Endothelial cell of umbilical vein (primary cell): ENCODE results near the gene SUOX.

ENCODE experiments used
- EZH2 ChIP-seq: IDR thresholded peaks from 2 replicates; pipeline ENCODE4 v1.6.1; 2012; ENCODE audit warnings: borderline replicate concordance, low read depth, mild to moderate bottlenecking, moderate library complexity, low read length, inconsistent platforms; ENCODE audit not compliant: severe bottlenecking
- FOS ChIP-seq: IDR thresholded peaks from 2 replicates; pipeline ENCODE4 v1.6.1; 2011; ENCODE audit warnings: mild to moderate bottlenecking, low read length, moderate library complexity, borderline replicate concordance; ENCODE audit not compliant: insufficient read depth
- GATA2 ChIP-seq: IDR thresholded peaks from 2 replicates; pipeline ENCODE4 v1.7.0; 2011; ENCODE audit warnings: low read depth, mild to moderate bottlenecking, moderate library complexity, mixed read lengths, low read length; ENCODE audit not compliant: insufficient read length, insufficient read depth
- JUN ChIP-seq: IDR thresholded peaks from 2 replicates; pipeline ENCODE4 v1.6.1; 2011; ENCODE audit warnings: borderline replicate concordance, low read depth; ENCODE audit not compliant: insufficient read length, insufficient read depth
- MYC ChIP-seq: IDR thresholded peaks from one replicate; pipeline ENCODE4 v1.6.1; 2011; ENCODE audit warnings: mild to moderate bottlenecking, low read depth, low read length
- POLR2A ChIP-seq: IDR thresholded peaks from 2 replicates; pipeline ENCODE4 v1.6.1; 2012; ENCODE audit warnings: low read depth, mild to moderate bottlenecking, control low read depth, low read length
- POLR2AphosphoS5 ChIP-seq: IDR thresholded peaks from 2 replicates; pipeline ENCODE4 v1.6.1; 2012; ENCODE audit warnings: low read depth, mild to moderate bottlenecking, control low read depth, low read length, moderate library complexity; ENCODE audit not compliant: insufficient read depth
- TF ChIP-seq, protein P1 (sequence below): IDR thresholded peaks from 2 replicates; pipeline ENCODE4 v1.6.1; 2011; ENCODE audit not compliant: insufficient read depth, insufficient read length
- TF ChIP-seq, protein P2 (sequence below), 2 donors: IDR thresholded peaks; 1 replicate in 1 of 2; 2 replicates in 1 of 2; pipeline ENCODE4 v1.5.1; 2011; ENCODE audit warnings: low read length in 2 of 2, mild to moderate bottlenecking in 2 of 2, moderate library complexity in 2 of 2, control low read depth in 1 of 2, inconsistent platforms in 1 of 2, low read depth in 1 of 2; ENCODE audit not compliant: insufficient read depth in 1 of 2; ENCODE audit errors: extremely low read depth in 1 of 2

DNA sequence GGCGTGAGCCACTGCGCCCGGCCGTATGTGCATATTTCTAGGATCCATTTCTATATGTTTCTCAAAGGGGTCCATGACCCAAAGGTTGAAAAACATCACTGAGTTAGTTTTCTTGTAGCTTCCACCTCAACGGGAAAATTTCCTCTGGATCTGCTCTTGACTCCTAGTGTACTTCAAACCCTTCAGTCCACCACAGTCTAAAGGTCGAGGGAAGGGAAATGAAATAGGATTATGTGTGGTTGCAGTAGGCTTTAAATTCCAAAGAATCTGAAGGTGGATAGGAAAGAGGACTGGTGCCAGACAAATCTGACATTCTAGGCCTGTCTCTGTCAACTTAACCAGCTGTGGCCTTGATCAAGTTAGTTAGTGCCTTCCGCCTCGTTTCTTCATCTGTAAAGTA lies 1.7 kb upstream of the SUOX start:
- TF ChIP-seq POLR2A (no peak), EZH2 (no peak), POLR2AphosphoS5 (no peak), GATA2 (no peak), FOS (no peak), MYC (no peak), JUN (no peak)
- TF ChIP-seq, protein P1, sequence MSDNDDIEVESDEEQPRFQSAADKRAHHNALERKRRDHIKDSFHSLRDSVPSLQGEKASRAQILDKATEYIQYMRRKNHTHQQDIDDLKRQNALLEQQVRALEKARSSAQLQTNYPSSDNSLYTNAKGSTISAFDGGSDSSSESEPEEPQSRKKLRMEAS = no peak
- TF ChIP-seq, protein P2, sequence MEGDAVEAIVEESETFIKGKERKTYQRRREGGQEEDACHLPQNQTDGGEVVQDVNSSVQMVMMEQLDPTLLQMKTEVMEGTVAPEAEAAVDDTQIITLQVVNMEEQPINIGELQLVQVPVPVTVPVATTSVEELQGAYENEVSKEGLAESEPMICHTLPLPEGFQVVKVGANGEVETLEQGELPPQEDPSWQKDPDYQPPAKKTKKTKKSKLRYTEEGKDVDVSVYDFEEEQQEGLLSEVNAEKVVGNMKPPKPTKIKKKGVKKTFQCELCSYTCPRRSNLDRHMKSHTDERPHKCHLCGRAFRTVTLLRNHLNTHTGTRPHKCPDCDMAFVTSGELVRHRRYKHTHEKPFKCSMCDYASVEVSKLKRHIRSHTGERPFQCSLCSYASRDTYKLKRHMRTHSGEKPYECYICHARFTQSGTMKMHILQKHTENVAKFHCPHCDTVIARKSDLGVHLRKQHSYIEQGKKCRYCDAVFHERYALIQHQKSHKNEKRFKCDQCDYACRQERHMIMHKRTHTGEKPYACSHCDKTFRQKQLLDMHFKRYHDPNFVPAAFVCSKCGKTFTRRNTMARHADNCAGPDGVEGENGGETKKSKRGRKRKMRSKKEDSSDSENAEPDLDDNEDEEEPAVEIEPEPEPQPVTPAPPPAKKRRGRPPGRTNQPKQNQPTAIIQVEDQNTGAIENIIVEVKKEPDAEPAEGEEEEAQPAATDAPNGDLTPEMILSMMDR (IDR thresholded peaks at IDR 0.05; ENCODE audit: extremely low read depth in 1 of 2, insufficient read depth in 1 of 2, low read depth in 1 of 2, low read length in 2 of 2) = no peak
